ENCODE measurements around the gene RENBP.

Gene RENBP

GRCh38 chrX:153931748-153932147 lies 12.7 kb downstream of the RENBP start:
- ChIA-PET POLR2A (no interaction called here), CTCF (interaction anchor here (19.1 kb wide), 1 partner anchor 13 kb away, joined by 482 read pairs; the partner anchor contains the start of gene RENBP)
- Histone ChIP-seq H3K36me3 (ENCODE audit: control insufficient read depth in 4 of 4, insufficient read depth in 4 of 4, low read length in 3 of 4) (peaks cover 0 to 33% (median 17%) of the 10 kb centered on the region in 4 experiments), H3K27me3 (replicated peaks in 2 of 5; ENCODE audit: control insufficient read depth in 4 of 5, insufficient read depth in 5 of 5, low read length in 4 of 5) (peaks cover 0 to 25% (median 0%) of the 10 kb centered on the region in 5 experiments), H3K4me1 (ENCODE audit: control extremely low read depth in 1 of 4, control insufficient read depth in 4 of 4, insufficient read depth in 4 of 4, low read length in 3 of 4) (peaks cover 0 to 43% (median 23%) of the 10 kb centered on the region in 4 experiments), H3K4me3 (ENCODE audit: control insufficient read depth in 1 of 7, extremely low read depth in 1 of 7, insufficient read depth in 4 of 7, low read depth in 2 of 7, low read length in 6 of 7) (no peak overlapping the region), H3K27ac (ENCODE audit: insufficient read depth in 1 of 2, low read depth in 1 of 2, low read length in 2 of 2, poor library complexity in 1 of 2, severe bottlenecking in 2 of 2) (no peak overlapping the region), H3K9me3 (ENCODE audit: control extremely low read depth in 1 of 5, control insufficient read depth in 4 of 5, insufficient read depth in 2 of 5, low read depth in 1 of 5, low read length in 4 of 5) (no peaks in the 10 kb centered on the region)
- WGBS (ENCODE audit: insufficient coverage) = 90% methylated on average over 13 of the region's 13 CpGs
- DNase-seq = no peak

GRCh38 chrX:153931151-153931550 lies 13.3 kb downstream of the RENBP start:
- Histone ChIP-seq H3K4me1 (ENCODE audit: control extremely low read depth in 1 of 4, control insufficient read depth in 4 of 4, insufficient read depth in 4 of 4, low read length in 3 of 4) (peaks cover 0 to 47% (median 28%) of the 10 kb centered on the region in 4 experiments), H3K9me3 (ENCODE audit: control extremely low read depth in 1 of 5, control insufficient read depth in 4 of 5, insufficient read depth in 2 of 5, low read depth in 1 of 5, low read length in 4 of 5) (no peaks in the 10 kb centered on the region), H3K36me3 (ENCODE audit: control insufficient read depth in 4 of 4, insufficient read depth in 4 of 4, low read length in 3 of 4) (peaks cover 0 to 33% (median 17%) of the 10 kb centered on the region in 4 experiments), H3K27ac (ENCODE audit: insufficient read depth in 1 of 2, low read depth in 1 of 2, low read length in 2 of 2, poor library complexity in 1 of 2, severe bottlenecking in 2 of 2) (no peak overlapping the region), H3K4me3 (ENCODE audit: control insufficient read depth in 1 of 7, extremely low read depth in 1 of 7, insufficient read depth in 4 of 7, low read depth in 2 of 7, low read length in 6 of 7) (no peak overlapping the region), H3K27me3 (replicated peaks in 2 of 5; ENCODE audit: control insufficient read depth in 4 of 5, insufficient read depth in 5 of 5, low read length in 4 of 5) (peaks cover 0 to 25% (median 0%) of the 10 kb centered on the region in 5 experiments)
- POLR2A ChIA-PET = no interaction called here
- DNase-seq = no peak
- CTCF ChIA-PET = interaction anchor here (19.1 kb wide), 1 partner anchor 14 kb away, joined by 482 read pairs; the partner anchor contains the start of gene RENBP
- 88% methylated on average over 5 of the region's 8 CpGs for WGBS (ENCODE audit: insufficient coverage)

GRCh38 chrX:153930011-153930910 lies 14.2 kb downstream of the RENBP start:
- Histone ChIP-seq H3K27me3 (replicated peaks in 2 of 5; ENCODE audit: control insufficient read depth in 4 of 5, insufficient read depth in 5 of 5, low read length in 4 of 5) (peaks cover 0 to 22% (median 0%) of the 10 kb centered on the region in 5 experiments), H3K4me3 (ENCODE audit: control insufficient read depth in 1 of 7, extremely low read depth in 1 of 7, insufficient read depth in 4 of 7, low read depth in 2 of 7, low read length in 6 of 7) (no peak overlapping the region), H3K36me3 (ENCODE audit: control insufficient read depth in 4 of 4, insufficient read depth in 4 of 4, low read length in 3 of 4) (peaks cover 0 to 33% (median 17%) of the 10 kb centered on the region in 4 experiments), H3K4me1 (ENCODE audit: control extremely low read depth in 1 of 4, control insufficient read depth in 4 of 4, insufficient read depth in 4 of 4, low read length in 3 of 4) (peaks cover 1 to 55% (median 34%) of the 10 kb centered on the region in 4 experiments), H3K27ac (ENCODE audit: insufficient read depth in 1 of 2, low read depth in 1 of 2, low read length in 2 of 2, poor library complexity in 1 of 2, severe bottlenecking in 2 of 2) (peak overlapping the region in 1 of 2 experiments; percentile 50), H3K9me3 (ENCODE audit: control extremely low read depth in 1 of 5, control insufficient read depth in 4 of 5, insufficient read depth in 2 of 5, low read depth in 1 of 5, low read length in 4 of 5) (no peaks in the 10 kb centered on the region)
- POLR2A ChIA-PET = no interaction called here
- CTCF ChIA-PET = interaction anchor here (19.1 kb wide), 1 partner anchor 15 kb away, joined by 482 read pairs; the partner anchor contains the start of gene RENBP
- 96% methylated on average over 29 of the region's 31 CpGs for WGBS (ENCODE audit: insufficient coverage)
- DNase-seq = no peak

DNA sequence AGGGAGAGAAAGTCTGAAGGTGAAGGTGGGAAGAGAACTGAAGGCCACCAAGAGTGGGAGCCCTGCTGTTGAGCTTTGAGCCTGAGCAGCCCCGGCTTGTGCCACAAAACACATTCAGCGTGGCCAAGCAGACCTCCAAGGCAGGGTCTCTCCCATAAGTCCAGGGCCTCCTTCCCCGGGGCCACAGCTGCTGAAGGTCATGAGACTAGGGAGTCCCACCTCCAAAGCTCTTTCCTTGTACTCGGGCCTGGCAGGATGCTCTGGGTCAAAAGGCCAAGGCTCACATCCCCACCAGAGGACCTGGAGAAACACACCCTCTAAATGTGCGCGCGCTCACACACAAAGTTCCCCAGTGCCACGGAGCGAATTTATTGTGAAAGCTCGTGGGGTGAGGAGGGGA lies 14.9 kb downstream of the RENBP start:
- ChIA-PET CTCF (interaction anchor here (19.1 kb wide), 1 partner anchor 15 kb away, joined by 482 read pairs; the partner anchor contains the start of gene RENBP), POLR2A (no interaction called here)
- no peak for DNase-seq
- WGBS (ENCODE audit: insufficient coverage) = 89% methylated on average over 10 of the region's 10 CpGs
- Histone ChIP-seq H3K27me3 (replicated peaks in 2 of 5; ENCODE audit: control insufficient read depth in 4 of 5, insufficient read depth in 5 of 5, low read length in 4 of 5) (peaks cover 0 to 20% (median 0%) of the 10 kb centered on the region in 5 experiments), H3K4me1 (ENCODE audit: control extremely low read depth in 1 of 4, control insufficient read depth in 4 of 4, insufficient read depth in 4 of 4, low read length in 3 of 4) (peaks cover 5 to 62% (median 41%) of the 10 kb centered on the region in 4 experiments), H3K27ac (ENCODE audit: insufficient read depth in 1 of 2, low read depth in 1 of 2, low read length in 2 of 2, poor library complexity in 1 of 2, severe bottlenecking in 2 of 2) (peak overlapping the region in 1 of 2 experiments; percentile 50), H3K9me3 (ENCODE audit: control extremely low read depth in 1 of 5, control insufficient read depth in 4 of 5, insufficient read depth in 2 of 5, low read depth in 1 of 5, low read length in 4 of 5) (no peaks in the 10 kb centered on the region), H3K36me3 (ENCODE audit: control insufficient read depth in 4 of 4, insufficient read depth in 4 of 4, low read length in 3 of 4) (peaks cover 0 to 33% (median 17%) of the 10 kb centered on the region in 4 experiments), H3K4me3 (ENCODE audit: control insufficient read depth in 1 of 7, extremely low read depth in 1 of 7, insufficient read depth in 4 of 7, low read depth in 2 of 7, low read length in 6 of 7) (peak overlapping the region in 1 of 7 experiments; percentile 32)

- H3K27ac ChIP-seq (ENCODE audit: insufficient read depth in 1 of 2, low read depth in 1 of 2, low read length in 2 of 2, poor library complexity in 1 of 2, severe bottlenecking in 2 of 2) = peak overlapping the region in 1 of 2 experiments; percentile 54
- H3K4me3 ChIP-seq (ENCODE audit: control insufficient read depth in 1 of 7, extremely low read depth in 1 of 7, insufficient read depth in 4 of 7, low read depth in 2 of 7, low read length in 6 of 7) = peak overlapping the region in 3 of 7 experiments; percentile 32 to 45 (median 45)
- POLR2A ChIA-PET = interaction anchor here (0.6 to 3.0 kb wide), 4 partner anchors 9 to 145 kb away, joined by 4 to 20 read pairs (median 8); no protein-coding TSS in a partner anchor
- H3K36me3 ChIP-seq (ENCODE audit: control insufficient read depth in 4 of 4, insufficient read depth in 4 of 4, low read length in 3 of 4) = peaks cover 0 to 33% (median 17%) of the 10 kb centered on the region in 4 experiments
- peaks cover 5 to 65% (median 46%) of the 10 kb centered on the region in 4 experiments for H3K4me1 ChIP-seq (ENCODE audit: control extremely low read depth in 1 of 4, control insufficient read depth in 4 of 4, insufficient read depth in 4 of 4, low read length in 3 of 4)
- DNase-seq = no peak
- H3K27me3 ChIP-seq (replicated peaks in 2 of 5; ENCODE audit: control insufficient read depth in 4 of 5, insufficient read depth in 5 of 5, low read length in 4 of 5) = peaks cover 0 to 15% (median 0%) of the 10 kb centered on the region in 5 experiments
- H3K9me3 ChIP-seq (ENCODE audit: control extremely low read depth in 1 of 5, control insufficient read depth in 4 of 5, insufficient read depth in 2 of 5, low read depth in 1 of 5, low read length in 4 of 5) = no peaks in the 10 kb centered on the region
- WGBS (ENCODE audit: insufficient coverage) = 78% methylated on average over 3 of the region's 9 CpGs
- CTCF ChIA-PET = interaction anchor here (19.1 kb wide), 1 partner anchor 16 kb away, joined by 482 read pairs; the partner anchor contains the start of gene RENBP
These were observed 15.6 kb downstream of the RENBP start for GRCh38 chrX:153928846-153929245.

DNA sequence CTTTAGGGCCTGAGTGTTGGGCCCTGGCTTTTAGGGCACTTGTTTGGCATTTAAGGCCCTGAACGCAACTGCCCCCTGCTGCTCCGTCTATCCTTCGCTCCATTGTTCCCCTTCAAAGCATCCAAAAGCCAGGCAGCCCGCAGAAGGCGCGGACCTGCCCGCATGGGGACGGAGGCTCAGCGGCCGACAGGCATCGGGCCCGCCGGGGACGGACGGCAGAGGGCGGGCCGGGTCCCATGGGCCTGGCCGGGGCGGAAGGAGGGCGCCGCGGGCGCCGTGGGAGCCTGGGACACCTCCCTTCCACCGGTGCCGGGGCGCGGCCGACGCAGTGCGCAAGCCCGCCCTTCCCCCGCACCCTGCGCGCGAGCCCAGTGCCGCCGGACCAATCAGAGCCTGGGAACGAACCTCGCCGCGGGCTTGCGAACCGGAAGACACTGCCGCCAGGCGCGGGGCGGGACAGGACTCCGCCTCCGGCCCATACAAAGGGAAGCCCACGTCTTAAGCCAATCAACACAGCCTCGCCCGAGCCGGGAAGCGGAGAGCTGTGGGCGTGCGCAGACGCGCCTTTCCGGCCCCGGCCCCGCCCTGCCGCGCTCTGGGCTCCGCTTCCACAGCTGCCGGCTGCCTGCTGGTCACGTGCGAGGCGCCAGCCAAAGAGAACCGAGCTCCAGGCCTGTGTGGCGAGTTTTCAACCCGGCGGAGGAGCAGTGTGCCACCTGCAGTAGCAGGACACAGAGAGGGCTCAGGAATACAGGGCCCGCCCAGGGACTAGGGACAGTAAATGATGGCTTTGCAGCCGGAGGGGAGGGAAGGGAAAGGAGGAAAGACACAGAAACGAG lies 16.3 kb downstream of the RENBP start:
- 23% methylated on average over 43 of the region's 76 CpGs for WGBS (ENCODE audit: insufficient coverage)
- Histone ChIP-seq H3K4me3 (ENCODE audit: control insufficient read depth in 1 of 7, extremely low read depth in 1 of 7, insufficient read depth in 4 of 7, low read depth in 2 of 7, low read length in 6 of 7) (peak overlapping the region; percentile 67 to 84 (median 72)), H3K27me3 (replicated peaks in 2 of 5; ENCODE audit: control insufficient read depth in 4 of 5, insufficient read depth in 5 of 5, low read length in 4 of 5) (peaks cover 0 to 12% (median 0%) of the 10 kb centered on the region in 5 experiments), H3K36me3 (ENCODE audit: control insufficient read depth in 4 of 4, insufficient read depth in 4 of 4, low read length in 3 of 4) (peaks cover 0 to 33% (median 17%) of the 10 kb centered on the region in 4 experiments), H3K9me3 (ENCODE audit: control extremely low read depth in 1 of 5, control insufficient read depth in 4 of 5, insufficient read depth in 2 of 5, low read depth in 1 of 5, low read length in 4 of 5) (no peaks in the 10 kb centered on the region), H3K27ac (ENCODE audit: insufficient read depth in 1 of 2, low read depth in 1 of 2, low read length in 2 of 2, poor library complexity in 1 of 2, severe bottlenecking in 2 of 2) (peak overlapping the region; percentile 86 to 93), H3K4me1 (ENCODE audit: control extremely low read depth in 1 of 4, control insufficient read depth in 4 of 4, insufficient read depth in 4 of 4, low read length in 3 of 4) (peaks cover 5 to 64% (median 51%) of the 10 kb centered on the region in 4 experiments)
- DNase-seq = peak; percentile 96 to 99 (median 98)
- POLR2A ChIA-PET = interaction anchor here (0.6 to 3.0 kb wide), 8 partner anchors 10 to 145 kb away, joined by 3 to 20 read pairs (median 6); partner anchors contain the start of gene HCFC1
- CTCF ChIA-PET = interaction anchor here (19.1 kb wide), 1 partner anchor 17 kb away, joined by 482 read pairs; the partner anchor contains the start of gene RENBP
